Suprapubic skin (tissue), 3 donors: Measurements from ENCODE around the gene PTGS1.

Source experiments
- CTCF ChIP-seq, 2 donors: fragments of 200-600 bp in 1 of 2; fragments of 450-650 bp in 1 of 2; sonication (generic) in 1 of 2; IDR thresholded peaks; one replicate each; pipeline ENCODE4 v1.5.1; 2016 to 2019; ENCODE audit warnings: antibody characterized with exemption in 2 of 2, mild to moderate bottlenecking in 1 of 2, moderate library complexity in 1 of 2
- EP300 ChIP-seq: sonication (generic); formaldehyde crosslinking; IDR thresholded peaks from one replicate; pipeline ENCODE4 v1.6.1; 2017; ENCODE audit warnings: antibody characterized with exemption
- POLR2A ChIP-seq, 2 donors: fragments of 450-650 bp; IDR thresholded peaks; one replicate each; pipeline ENCODE4 v1.6.1; 2017; ENCODE audit warnings: antibody characterized with exemption in 2 of 2, mild to moderate bottlenecking in 2 of 2, moderate library complexity in 2 of 2

GRCh38 chr9:122322553-122322952, 48.3 kb upstream of the PTGS1 start:
- TF ChIP-seq CTCF (IDR thresholded peaks at IDR 0.05) (no peak), POLR2A (IDR thresholded peaks at IDR 0.05) (no peak), EP300 (no peak)
